T-helper 9 cell (primary cell): ENCODE results near the gene IZUMO4.
A peak's percentile ranks its signal among the peaks of the same experiment; 100 is the strongest.
"Not testable (repeated sequence)": the region's sequence is repeated elsewhere in the genome, so short reads cannot be mapped to it uniquely, and the experiment has no call there.

Experiments
- DNase-seq: peaks from one replicate; pipeline ENCODE4 v3.0.0-alpha.2; 2020

IZUMO4 gene

GRCh38 chr19:2083174-2083854 lies 13.4 kb upstream of the IZUMO4 start:
- peak; percentile 57 for DNase-seq

GRCh38 chr19:2084993-2085720 lies 11.6 kb upstream of the IZUMO4 start:
- peak; percentile 88 for DNase-seq

GRCh38 chr19:2086695-2087620 lies 9.8 kb upstream of the IZUMO4 start:
- DNase-seq = not testable (repeated sequence)

- no peak for DNase-seq
Observed at GRCh38 chr19:2087621-2088100, 9.1 kb upstream of the IZUMO4 start.

- DNase-seq = no peak
Observed at GRCh38 chr19:2089001-2089711, 7.6 kb upstream of the IZUMO4 start.

- DNase-seq = no peak
Observed at GRCh38 chr19:2089727-2090053, 7.0 kb upstream of the IZUMO4 start.

GRCh38 chr19:2091926-2092525 lies 4.7 kb upstream of the IZUMO4 start:
- not testable (repeated sequence) for DNase-seq

GRCh38 chr19:2096034-2096479 lies 658 bp upstream of the IZUMO4 start, which contains the start of gene MOB3A:
Gene MOB3A (minus strand): TSS chr19:2096326. CDS start chr19:2078560, 17,766 bp downstream.
- DNase-seq = peak; percentile 79

- DNase-seq = peak; percentile 54
Observed at GRCh38 chr19:2097203-2097885, 629 bp downstream of the IZUMO4 start.

GRCh38 chr19:2097886-2098327 lies 1.2 kb downstream of the IZUMO4 start:
- DNase-seq = no peak

- DNase-seq = no peak
Observed at GRCh38 chr19:2099054-2099501, 2.4 kb downstream of the IZUMO4 start.

- DNase-seq = no peak
Observed at GRCh38 chr19:2099937-2100718, 3.4 kb downstream of the IZUMO4 start.

GRCh38 chr19:2100719-2101061 lies 4.0 kb downstream of the IZUMO4 start:
- DNase-seq = no peak

- no peak for DNase-seq
Observed at GRCh38 chr19:2101417-2102335, 5.0 kb downstream of the IZUMO4 start.

GRCh38 chr19:2103045-2103707 lies 6.5 kb downstream of the IZUMO4 start:
- no peak for DNase-seq

GRCh38 chr19:2108251-2109016 lies 11.7 kb downstream of the IZUMO4 start:
- no peak for DNase-seq

- no peak for DNase-seq
Observed at GRCh38 chr19:2109046-2109864, 12.5 kb downstream of the IZUMO4 start.
